Retina (tissue), 1 donor: ENCODE results near the gene CCL11.
"Not testable (repeated sequence)": the region's sequence is repeated elsewhere in the genome, so short reads cannot be mapped to it uniquely, and the experiment has no call there.

Source experiments
- DNase-seq: peaks from one replicate; pipeline ENCODE4 v3.0.0-alpha.2; 2016

Gene CCL11

DNA sequence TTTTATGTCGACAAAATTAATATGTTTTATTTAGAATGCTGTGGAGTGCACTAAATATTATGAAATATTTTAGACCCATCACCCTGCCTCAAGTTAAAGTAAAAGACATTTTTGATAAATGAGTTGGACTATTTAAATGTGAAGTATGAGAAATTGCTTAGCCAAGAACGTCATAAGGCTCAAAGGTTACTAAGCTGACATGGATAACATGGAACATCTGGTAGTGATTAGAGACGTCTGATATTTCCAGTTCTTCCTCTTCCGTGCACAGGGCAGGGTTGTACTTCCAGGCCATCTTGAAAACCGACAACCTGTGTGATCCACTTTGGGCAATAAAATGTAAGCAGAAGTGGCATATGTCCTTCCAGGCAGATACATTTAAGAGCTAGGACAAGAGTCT lies 26.5 kb downstream of the CCL11 start:
- DNase-seq, result no peak

DNA sequence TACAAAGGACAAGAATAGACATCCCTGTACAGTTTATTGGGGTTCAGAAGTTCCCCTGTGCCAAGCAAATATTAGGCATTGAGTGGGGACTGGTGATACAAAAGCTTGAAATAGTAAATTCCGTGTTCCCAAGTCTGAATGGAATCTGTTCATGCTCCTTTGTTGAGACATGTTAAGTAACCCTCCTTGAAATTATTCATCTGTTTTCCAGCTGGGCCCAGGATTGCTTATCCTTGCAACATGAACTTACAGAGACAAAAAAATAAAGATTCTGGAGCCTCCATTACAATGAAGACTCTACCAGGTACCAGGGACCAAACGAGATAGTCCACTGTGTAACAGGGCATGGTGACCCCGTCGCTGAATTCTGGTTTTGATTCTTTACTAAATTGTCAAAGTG lies 27.6 kb downstream of the CCL11 start:
- no peak for DNase-seq

DNA sequence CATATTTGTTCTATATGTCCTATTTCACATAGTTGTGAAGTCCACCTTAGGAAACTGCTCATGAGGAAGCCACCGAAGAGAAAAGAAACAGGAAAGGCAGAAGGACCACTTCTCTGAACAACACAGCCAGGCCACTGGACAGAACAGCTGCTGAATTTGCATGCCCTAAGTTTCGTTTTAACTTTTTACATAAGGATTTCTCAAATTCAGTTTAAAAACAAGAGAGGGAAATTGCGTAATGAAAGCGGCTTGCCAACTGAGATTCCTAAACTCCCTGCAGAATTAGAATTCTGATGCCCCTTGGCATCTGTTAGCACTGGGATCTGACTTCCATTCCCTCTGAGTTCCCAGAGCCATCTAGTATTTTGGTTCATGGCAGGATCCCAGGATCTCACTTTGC lies 28.7 kb downstream of the CCL11 start:
- no peak for DNase-seq

DNA sequence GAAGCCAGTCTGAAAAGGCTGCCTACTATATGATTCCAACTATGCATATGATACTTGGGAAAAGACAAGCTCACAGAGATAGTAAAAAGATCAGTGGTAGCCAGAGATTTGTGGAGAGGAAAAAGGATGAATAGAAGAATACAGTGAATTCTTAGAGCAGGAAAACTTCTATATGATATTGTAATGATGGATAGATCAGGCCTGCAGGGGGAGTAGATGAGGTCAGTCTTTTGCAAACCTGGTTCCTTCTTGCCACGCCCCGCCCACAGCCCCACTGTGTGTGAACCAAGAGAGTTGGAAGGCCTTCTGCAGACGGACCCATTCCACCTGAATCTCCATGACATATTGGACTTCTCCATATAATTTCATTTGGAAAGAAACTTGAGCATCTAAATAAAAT lies 32.9 kb downstream of the CCL11 start:
- DNase-seq, result no peak

DNA sequence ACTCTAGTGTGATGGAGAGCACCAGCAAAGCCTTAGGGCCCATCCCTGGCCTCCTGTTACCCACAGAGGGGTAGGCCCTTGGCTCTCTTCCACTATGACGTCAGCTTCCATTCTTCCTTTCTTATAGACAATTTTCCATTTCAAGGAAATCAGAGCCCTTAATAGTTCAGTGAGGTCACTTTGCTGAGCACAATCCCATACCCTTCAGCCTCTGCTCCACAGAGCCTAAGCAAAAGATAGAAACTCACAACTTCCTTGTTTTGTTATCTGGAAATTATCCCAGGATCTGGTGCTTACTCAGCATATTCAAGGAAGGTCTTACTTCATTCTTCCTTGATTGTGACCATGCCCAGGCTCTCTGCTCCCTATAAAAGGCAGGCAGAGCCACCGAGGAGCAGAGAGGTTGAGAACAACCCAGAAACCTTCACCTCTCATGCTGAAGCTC lies 33.5 kb downstream of the CCL11 start, which contains the start of gene CCL8:
Gene CCL8, plus strand, starts transcription at position 397 of the 445 bp plus-strand sequence. CDS start 67 bp downstream, outside the sequence.
- DNase-seq, result no peak

DNA sequence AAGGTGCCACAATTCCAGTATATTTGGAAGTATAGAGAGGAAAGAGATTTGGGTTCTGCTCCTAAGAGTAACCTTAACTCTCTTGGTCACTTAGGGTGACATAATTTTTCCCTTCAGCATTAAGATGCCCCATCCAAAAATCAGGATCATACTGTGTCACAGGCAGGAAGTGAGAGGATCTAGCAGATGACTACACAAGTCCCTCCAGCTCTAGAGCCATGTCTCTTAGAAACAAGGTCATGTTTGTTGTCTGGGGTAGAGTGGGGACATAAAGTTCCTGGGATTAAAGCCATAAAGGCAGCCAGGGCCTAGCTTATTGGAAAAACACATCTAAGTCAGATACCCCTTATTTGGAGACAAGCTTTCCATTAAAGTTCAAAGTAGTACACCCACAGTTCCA lies 36.4 kb downstream of the CCL11 start:
- no peak for DNase-seq

DNA sequence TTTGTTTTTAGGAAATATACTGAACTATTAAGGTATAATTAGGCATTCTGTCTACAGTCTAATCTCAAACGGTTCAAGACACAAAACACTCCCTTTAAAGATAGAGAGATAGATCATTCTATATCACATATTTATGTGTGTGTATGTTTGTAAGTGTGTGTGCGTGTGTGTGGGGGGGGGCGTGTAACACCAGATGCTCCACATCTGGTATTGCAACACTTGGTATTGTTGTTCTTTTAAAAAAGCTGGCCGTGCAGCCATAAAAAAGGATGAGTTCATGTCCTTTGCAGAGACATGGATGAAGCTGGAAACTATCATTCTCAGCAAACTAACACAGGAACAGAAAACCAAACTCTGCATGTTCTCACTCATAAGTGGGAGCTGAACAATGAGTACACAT lies 42.0 kb downstream of the CCL11 start:
- DNase-seq, result not testable (repeated sequence)

DNA sequence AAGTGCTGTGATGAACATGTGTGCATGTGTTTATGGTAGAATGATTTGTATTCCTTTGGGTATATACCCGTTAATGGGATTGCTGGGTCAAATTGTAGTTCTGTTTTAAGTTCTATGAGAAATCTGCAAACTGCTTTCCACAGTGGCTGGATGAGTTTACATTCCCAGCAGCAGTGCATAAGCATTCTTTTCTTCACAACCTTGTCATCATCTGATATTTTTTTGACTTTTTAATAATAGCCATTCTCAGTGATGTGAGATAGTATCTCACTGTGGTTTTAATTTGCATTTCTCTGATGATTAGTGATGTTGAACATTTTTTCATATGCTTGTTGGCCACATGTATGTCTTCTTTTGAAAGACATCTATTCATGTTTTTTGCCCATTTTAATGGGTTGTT lies 52.2 kb downstream of the CCL11 start:
- DNase-seq, result no peak
